ENCODE data around the gene ENOX2. TPM values are rescaled to one million over a fixed set of nuclear protein-coding genes. Genes with fewer than 3 reads are reported as not detected.

Gene ENOX2
- total RNA-seq, 1 donor from 2014 or later, result 25.2 TPM

DNA sequence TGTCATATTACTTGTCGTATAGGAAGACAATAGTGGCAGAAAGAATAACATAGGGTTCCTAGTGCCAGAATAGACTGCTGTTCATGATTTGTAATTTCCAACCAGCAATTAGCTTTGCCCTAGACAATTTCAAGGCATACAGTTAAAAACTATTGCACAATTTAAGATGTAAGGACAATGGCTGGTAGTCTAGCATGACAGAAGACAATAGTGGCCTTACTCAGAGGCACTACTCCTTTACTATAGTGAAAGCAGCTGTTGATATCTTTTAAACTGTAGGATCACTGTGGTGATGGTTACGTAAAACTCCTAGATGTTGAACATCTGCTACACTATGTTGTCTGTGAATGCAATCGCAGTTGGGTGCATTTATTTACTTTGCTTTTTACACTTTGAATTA is 266.7 kb downstream of the ENOX2 start:
- no peak for DNase-seq (ENCODE audit: extremely low spot score, unreplicated experiment)
- Mint-ChIP-seq H3K27ac (no peak overlapping the region), H3K9me3 (no peaks in the 10 kb centered on the region), H3K4me3 (no peak overlapping the region), H3K4me1 (ENCODE audit: unreplicated experiment) (peaks cover 9% of the 10 kb centered on the region), H3K27me3 (peaks cover 23% of the 10 kb centered on the region), H3K36me3 (peaks cover 18% of the 10 kb centered on the region)
- TF ChIP-seq, protein P1, sequence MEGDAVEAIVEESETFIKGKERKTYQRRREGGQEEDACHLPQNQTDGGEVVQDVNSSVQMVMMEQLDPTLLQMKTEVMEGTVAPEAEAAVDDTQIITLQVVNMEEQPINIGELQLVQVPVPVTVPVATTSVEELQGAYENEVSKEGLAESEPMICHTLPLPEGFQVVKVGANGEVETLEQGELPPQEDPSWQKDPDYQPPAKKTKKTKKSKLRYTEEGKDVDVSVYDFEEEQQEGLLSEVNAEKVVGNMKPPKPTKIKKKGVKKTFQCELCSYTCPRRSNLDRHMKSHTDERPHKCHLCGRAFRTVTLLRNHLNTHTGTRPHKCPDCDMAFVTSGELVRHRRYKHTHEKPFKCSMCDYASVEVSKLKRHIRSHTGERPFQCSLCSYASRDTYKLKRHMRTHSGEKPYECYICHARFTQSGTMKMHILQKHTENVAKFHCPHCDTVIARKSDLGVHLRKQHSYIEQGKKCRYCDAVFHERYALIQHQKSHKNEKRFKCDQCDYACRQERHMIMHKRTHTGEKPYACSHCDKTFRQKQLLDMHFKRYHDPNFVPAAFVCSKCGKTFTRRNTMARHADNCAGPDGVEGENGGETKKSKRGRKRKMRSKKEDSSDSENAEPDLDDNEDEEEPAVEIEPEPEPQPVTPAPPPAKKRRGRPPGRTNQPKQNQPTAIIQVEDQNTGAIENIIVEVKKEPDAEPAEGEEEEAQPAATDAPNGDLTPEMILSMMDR (conservative IDR thresholded peaks at IDR 0.05), result no peak

DNA sequence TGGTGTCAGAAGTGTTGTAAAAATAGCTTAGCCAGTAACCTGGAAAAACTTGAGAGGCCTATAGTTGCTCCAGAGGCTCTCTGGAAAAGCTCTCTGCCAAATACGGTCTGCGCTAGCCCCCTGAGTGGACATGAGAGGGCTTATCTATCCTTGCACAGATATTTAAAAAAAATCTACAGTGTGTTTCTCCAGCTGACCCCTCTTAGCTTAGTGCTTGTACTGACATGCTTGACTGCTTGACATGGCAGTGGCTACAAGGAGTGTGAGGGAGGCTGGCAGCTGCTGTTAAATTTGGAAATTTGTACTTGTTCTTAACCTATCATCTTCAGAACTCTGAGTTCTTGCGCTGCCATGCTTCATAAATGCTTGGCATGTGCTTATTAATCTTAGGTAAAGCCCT is 272.0 kb downstream of the ENOX2 start:
- peaks cover 11% of the 10 kb centered on the region for H3K27me3 Mint-ChIP-seq
- H3K9me3 Mint-ChIP-seq, result no peaks in the 10 kb centered on the region

DNA sequence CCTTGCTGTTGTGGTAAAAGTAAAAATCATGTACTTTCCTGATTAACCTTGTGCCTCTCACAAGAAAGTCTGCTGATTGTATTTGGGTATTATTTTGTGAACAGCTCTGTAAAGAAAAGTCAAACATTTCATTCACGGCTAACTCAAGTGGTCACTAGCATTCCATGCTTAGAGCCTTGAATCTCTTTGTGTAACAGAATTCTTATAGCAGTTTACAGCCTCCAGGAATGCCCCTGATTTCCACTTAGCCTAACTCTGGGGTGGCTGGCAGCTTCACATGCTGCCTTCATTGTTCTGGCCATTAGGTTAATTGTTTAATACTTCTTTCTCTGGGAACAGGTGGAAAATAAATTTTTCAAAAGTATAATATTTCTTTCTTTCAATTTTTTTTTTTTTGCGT is 274.5 kb downstream of the ENOX2 start:
- peaks cover 9% of the 10 kb centered on the region for H3K4me1 Mint-ChIP-seq (ENCODE audit: unreplicated experiment)
- H3K9me3 Mint-ChIP-seq, result no peaks in the 10 kb centered on the region
- H3K27ac Mint-ChIP-seq, result no peak overlapping the region
- H3K27me3 Mint-ChIP-seq, result peaks cover 13% of the 10 kb centered on the region
- no peak for DNase-seq (ENCODE audit: extremely low spot score, unreplicated experiment)
- H3K4me3 Mint-ChIP-seq, result no peak overlapping the region
- H3K36me3 Mint-ChIP-seq, result peaks cover 23% of the 10 kb centered on the region
- TF ChIP-seq, protein P1 (conservative IDR thresholded peaks at IDR 0.05), result no peak

More for the DNA sequence above, 272.0 kb downstream of the ENOX2 start:
- Mint-ChIP-seq H3K4me1 (ENCODE audit: unreplicated experiment) (peaks cover 9% of the 10 kb centered on the region), H3K36me3 (peaks cover 21% of the 10 kb centered on the region), H3K27ac (no peak overlapping the region), H3K4me3 (no peak overlapping the region)
- no peak for DNase-seq (ENCODE audit: extremely low spot score, unreplicated experiment)
- TF ChIP-seq, protein P1 (conservative IDR thresholded peaks at IDR 0.05), result no peak

DNA sequence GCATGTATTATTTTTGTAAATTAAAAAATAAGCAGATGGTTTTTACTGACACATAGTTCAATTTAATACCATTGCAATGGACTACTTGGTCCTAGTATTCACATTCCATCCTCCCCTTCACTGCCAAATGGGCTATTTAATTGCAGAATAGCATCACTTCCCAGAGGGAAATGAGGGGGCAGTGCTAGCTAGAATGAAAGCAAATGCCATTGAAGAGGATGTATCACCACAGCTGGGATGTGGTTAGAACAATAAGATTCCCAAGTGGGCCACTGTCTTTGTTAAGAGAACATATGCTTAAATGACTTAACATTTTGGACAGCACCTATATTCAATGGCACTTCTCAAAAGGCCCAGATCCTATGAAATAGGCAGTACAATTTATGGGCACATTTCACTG is 276.5 kb downstream of the ENOX2 start:
- no peak for DNase-seq (ENCODE audit: extremely low spot score, unreplicated experiment)
- Mint-ChIP-seq H3K4me3 (no peak overlapping the region), H3K27me3 (peaks cover 9% of the 10 kb centered on the region), H3K27ac (no peak overlapping the region), H3K36me3 (peaks cover 19% of the 10 kb centered on the region), H3K4me1 (ENCODE audit: unreplicated experiment) (no peaks in the 10 kb centered on the region), H3K9me3 (no peaks in the 10 kb centered on the region)
- TF ChIP-seq, protein P1 (conservative IDR thresholded peaks at IDR 0.05), result no peak

DNA sequence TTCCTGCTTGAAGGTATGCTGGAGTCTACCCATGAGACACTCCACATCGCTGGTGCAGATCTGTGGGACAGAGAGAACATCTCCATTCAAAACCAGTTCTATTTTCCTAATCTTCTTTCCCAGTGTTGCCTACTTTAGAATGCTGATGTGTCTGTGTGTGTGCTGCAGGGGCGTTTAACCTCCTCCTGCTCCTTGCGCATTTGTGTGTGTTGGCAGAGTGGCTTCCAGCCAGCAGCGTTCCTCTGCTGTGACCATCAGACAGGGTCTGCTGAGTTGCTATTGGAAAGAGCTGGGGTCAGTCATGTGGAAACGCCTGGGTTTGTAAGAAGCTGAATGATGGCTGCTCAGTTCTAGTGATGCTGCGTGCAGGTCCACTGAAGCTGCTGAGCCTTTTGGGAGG is 277.6 kb downstream of the ENOX2 start:
- H3K36me3 Mint-ChIP-seq, result peaks cover 13% of the 10 kb centered on the region
- no peaks in the 10 kb centered on the region for H3K4me1 Mint-ChIP-seq (ENCODE audit: unreplicated experiment)
- peaks cover 6% of the 10 kb centered on the region for H3K27me3 Mint-ChIP-seq
- no peak for DNase-seq (ENCODE audit: extremely low spot score, unreplicated experiment)
- TF ChIP-seq, protein P1 (conservative IDR thresholded peaks at IDR 0.05), result no peak
- no peak overlapping the region for H3K4me3 Mint-ChIP-seq
- no peak overlapping the region for H3K27ac Mint-ChIP-seq
- H3K9me3 Mint-ChIP-seq, result no peaks in the 10 kb centered on the region

DNA sequence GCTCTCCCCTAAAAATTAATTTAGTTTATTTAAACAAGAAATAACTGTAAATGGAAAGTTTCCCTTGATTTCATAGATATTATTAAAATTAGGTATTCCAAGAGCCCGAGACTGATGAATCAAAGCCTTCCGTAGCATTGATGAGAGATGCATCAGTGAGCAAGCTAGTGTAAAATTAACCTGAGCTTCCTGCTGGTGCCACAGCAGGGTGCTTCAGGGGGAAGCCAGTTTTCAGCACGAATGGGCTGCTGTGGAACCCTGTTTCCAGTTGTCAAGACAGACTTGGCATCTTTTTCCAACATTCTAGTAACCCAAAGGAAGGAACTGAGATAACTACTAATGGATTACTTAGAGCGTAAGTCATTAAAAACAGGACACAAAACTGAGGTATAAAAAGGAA is 279.5 kb downstream of the ENOX2 start:
- TF ChIP-seq, protein P1 (conservative IDR thresholded peaks at IDR 0.05), result no peak
- H3K4me3 Mint-ChIP-seq, result no peak overlapping the region
- H3K9me3 Mint-ChIP-seq, result no peaks in the 10 kb centered on the region
- no peak overlapping the region for H3K27ac Mint-ChIP-seq
- H3K4me1 Mint-ChIP-seq (ENCODE audit: unreplicated experiment), result no peaks in the 10 kb centered on the region
- H3K36me3 Mint-ChIP-seq, result peaks cover 6% of the 10 kb centered on the region
- peaks cover 5% of the 10 kb centered on the region for H3K27me3 Mint-ChIP-seq
- DNase-seq (ENCODE audit: extremely low spot score, unreplicated experiment), result no peak

Measured in type B pancreatic cell (in vitro differentiated cells).